Coronary artery (tissue), 2 donors: Measurements from ENCODE around the gene PARG.

ENCODE experiments used
- DNase-seq: peaks from one replicate; pipeline ENCODE4 v3.0.0-alpha.2; 2017; ENCODE audit warnings: low spot score
- H3K27ac ChIP-seq, 2 donors: fragments of 200-600 bp; sonication (generic); one replicate each; pipeline ENCODE4 v1.5.1; 2016 to 2019
- H3K4me3 ChIP-seq: fragments of 200-600 bp; sonication (generic); 2 replicates; pipeline ENCODE4 v1.5.1; 2016; ENCODE audit warnings: mild to moderate bottlenecking, moderate library complexity
- TF ChIP-seq, protein P1 (sequence below): fragments of 200-600 bp; sonication (generic); IDR thresholded peaks from one replicate; pipeline ENCODE4 v1.5.1; 2019; ENCODE audit warnings: antibody characterized with exemption

PARG gene

DNA sequence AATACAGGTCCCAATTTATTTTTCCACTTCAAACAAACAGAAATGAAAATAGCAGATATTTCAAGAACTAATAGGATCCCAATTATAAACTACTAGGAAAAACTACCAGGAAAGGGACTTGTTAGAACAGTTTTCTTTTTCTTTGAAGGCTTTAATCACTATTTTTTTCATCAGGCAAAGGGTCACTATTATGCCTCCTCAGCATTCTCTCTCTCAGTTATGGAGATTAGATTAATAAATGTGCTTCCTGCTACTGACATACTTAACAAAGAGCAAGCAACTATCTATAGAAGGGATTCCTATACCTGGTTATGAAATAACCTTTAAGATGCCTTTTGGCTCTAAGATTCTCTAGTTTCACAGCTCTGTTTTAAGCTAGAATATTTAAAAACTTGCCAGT lies 108.7 kb downstream of the PARG start:
- Histone ChIP-seq H3K27ac (no peak overlapping the region), H3K4me3 (no peak overlapping the region)
- DNase-seq, result no peak
- TF ChIP-seq, protein P1, sequence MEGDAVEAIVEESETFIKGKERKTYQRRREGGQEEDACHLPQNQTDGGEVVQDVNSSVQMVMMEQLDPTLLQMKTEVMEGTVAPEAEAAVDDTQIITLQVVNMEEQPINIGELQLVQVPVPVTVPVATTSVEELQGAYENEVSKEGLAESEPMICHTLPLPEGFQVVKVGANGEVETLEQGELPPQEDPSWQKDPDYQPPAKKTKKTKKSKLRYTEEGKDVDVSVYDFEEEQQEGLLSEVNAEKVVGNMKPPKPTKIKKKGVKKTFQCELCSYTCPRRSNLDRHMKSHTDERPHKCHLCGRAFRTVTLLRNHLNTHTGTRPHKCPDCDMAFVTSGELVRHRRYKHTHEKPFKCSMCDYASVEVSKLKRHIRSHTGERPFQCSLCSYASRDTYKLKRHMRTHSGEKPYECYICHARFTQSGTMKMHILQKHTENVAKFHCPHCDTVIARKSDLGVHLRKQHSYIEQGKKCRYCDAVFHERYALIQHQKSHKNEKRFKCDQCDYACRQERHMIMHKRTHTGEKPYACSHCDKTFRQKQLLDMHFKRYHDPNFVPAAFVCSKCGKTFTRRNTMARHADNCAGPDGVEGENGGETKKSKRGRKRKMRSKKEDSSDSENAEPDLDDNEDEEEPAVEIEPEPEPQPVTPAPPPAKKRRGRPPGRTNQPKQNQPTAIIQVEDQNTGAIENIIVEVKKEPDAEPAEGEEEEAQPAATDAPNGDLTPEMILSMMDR, result no peak

DNA sequence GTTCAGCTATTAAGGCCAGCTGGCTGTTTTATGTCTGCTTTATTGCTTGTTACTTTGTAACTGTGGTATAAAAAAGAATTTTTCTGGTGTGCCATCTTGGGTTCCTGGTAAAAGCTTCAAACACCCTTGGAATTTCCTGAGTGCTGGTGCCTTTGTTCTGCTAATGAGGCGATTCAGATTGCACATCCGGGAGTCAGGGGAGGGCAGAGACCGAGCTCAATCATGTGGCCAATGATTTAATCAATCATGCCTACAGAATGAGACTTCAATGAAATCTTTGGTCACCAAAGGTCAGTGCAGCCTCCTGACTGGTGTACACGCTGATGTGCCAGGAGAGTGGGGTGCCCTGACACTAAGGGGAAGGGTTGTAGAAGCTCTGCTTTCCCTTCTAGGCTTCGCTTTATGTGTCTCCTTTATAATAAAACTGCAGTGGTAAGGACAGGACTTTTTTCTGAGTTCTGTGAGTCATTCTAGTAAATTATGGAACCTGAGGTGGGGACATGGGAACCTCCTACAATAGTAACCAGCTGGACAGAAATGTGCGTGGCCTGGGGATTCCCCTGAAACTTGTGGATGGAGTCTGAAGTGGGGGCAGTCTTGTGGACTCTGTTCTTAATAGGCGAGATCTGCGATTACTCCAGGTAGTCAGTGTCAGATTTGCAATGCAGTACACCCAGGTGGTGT lies 110.3 kb downstream of the PARG start:
- TF ChIP-seq, protein P1, result no peak
- DNase-seq, result no peak
- no peak overlapping the region for H3K27ac ChIP-seq
- no peak overlapping the region for H3K4me3 ChIP-seq

DNA sequence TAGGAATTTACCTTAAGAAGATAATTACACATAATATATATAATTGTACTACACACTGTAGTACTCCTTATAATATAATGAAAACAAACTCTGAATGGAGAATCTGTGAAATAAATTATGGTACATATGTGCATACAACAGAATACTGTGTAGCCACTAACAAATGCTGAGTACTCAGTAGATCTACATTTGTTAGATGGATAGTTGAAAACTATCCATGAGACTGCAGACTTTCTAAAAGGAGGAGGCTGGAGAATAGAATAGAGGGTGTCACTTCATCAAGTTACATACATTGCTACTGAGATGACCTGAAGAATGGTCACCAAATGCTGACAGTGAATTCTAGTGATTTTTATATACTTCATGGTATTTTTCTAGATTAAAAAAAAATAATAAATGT lies 111.0 kb downstream of the PARG start:
- TF ChIP-seq, protein P1, result no peak
- Histone ChIP-seq H3K27ac (no peak overlapping the region), H3K4me3 (no peak overlapping the region)
- DNase-seq, result no peak

DNA sequence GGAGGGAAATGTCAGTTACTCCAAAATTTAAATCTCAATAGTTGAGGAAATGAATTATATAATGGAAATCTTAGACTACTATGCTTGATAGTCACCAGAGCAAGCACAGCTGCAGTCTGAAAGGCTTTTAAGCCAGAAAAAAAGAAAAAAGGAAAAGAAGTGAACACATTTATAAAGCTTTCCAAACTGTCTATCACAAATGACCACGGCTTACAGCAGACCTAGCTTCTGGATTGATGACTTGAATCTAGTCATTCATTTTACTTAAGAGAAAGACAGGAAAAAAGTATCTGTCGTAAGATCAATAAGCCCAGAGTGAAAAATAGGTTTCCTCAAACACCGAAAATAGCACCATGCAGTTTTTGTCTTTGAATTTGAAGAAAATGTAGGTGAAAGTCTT lies 111.8 kb downstream of the PARG start:
- DNase-seq, result no peak
- Histone ChIP-seq H3K4me3 (no peak overlapping the region), H3K27ac (no peak overlapping the region)
- TF ChIP-seq, protein P1, result no peak

DNA sequence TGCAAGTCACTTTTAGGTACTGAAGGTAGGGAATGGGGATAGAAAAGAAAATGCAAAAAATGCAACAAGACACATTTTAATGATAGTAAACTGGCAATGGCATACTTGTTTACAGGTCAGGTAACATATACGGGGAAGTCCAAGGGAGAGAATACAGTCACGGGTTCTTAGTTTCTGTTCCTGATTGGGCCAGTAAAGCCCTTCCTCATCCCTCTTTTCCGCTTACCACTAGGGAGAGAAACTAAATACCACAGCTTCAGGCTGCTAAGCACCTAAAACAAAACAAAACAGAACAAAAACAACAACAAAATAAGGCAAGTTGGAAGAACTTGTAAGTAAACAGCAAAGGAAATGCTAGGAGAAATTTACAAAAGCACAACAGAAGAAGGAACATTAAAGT lies 114.5 kb downstream of the PARG start:
- no peak overlapping the region for H3K4me3 ChIP-seq
- DNase-seq, result no peak
- no peak overlapping the region for H3K27ac ChIP-seq
- TF ChIP-seq, protein P1, result no peak

DNA sequence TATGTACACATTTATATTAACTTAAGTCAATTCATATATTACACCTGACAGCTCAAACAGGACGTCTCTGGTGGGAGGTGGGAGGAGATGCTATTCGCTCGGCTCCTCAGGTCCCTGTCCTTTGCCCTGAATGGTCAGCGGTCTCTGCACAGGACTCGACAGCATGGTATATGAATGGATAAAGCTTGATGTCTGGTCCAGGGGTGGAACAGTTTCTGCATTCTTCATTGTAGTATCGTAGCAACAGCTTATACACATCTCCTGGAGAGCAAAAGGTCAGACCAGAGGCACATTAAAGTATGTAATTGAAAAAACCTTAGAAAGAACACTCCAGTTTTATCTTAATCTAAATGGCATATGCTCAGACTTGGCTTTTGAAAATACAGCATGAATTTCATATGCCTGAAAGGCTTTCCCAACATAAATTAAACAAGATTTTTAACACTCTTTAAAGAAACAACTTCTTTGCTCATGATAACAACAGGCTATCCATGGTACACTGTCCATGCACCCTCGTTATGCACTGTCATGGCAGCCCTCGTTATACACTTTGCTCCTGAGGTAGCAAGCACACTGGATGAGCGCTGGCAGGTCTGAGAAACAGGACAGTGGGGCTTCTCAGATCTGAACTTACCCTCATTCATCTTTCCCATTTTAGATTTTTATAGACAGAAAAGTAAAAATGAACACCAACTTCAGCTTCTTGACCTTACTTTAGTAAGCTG lies 122.4 kb downstream of the PARG start:
- TF ChIP-seq, protein P1, result no peak
- Histone ChIP-seq H3K27ac (no peak overlapping the region), H3K4me3 (no peak overlapping the region)
- DNase-seq, result no peak

DNA sequence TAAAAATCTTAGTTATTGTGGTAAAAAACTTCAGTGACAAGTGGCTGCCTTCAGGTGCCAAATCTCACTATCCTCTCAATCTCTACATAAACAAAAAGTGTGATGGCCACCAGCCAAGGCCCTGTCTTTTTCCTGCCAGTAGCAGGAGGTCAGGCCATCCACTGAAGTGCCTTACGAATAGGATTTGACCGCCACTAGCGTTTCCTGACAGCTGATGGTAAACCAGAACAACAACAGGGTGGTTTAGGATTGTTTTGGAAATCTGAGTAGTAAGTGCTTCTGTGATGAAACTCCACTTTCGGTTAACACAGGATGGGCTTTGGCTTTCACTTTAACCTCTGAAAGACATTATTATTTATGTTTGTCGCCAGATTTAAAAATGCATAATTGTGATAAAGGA lies 124.0 kb downstream of the PARG start:
- no peak for DNase-seq
- H3K4me3 ChIP-seq, result no peak overlapping the region
- TF ChIP-seq, protein P1, result no peak
- no peak overlapping the region for H3K27ac ChIP-seq
